Middle frontal gyrus (tissue), 1 donor: Measurements from ENCODE around the gene MYO18B.

Experiments
- DNase-seq: peaks from one replicate; pipeline ENCODE4 v3.0.0-alpha.2; 2015; ENCODE audit warnings: low spot score; ENCODE audit errors: extremely low spot score

The MYO18B gene

DNA sequence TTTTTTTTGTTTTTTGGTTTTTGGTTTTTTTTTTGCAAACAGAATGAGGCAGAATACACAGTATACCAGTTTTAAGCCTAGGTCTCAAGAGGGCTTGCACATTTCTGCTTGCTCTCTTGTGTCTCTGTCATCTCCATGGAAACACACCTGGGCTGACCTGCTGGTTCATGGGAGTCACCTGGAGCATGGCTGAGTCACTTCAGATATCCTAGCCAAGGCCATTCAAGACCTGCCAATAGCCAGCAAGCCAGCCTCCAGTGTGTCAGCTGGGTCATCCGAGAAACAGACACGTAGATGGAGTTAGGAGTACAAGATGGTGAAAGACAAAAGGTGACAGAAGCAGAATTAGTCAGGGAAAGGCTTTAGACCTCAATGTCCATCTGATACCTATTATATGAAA, 303.1 kb downstream of the MYO18B start:
- no peak for DNase-seq

- no peak for DNase-seq
Observed at GRCh38 chr22:26045860-26046259, 303.9 kb downstream of the MYO18B start.

GRCh38 chr22:26047516-26047915, 305.5 kb downstream of the MYO18B start:
- no peak for DNase-seq

GRCh38 chr22:26047920-26048319, 305.9 kb downstream of the MYO18B start:
- no peak for DNase-seq

GRCh38 chr22:26050079-26050478, 308.1 kb downstream of the MYO18B start:
- no peak for DNase-seq

DNA sequence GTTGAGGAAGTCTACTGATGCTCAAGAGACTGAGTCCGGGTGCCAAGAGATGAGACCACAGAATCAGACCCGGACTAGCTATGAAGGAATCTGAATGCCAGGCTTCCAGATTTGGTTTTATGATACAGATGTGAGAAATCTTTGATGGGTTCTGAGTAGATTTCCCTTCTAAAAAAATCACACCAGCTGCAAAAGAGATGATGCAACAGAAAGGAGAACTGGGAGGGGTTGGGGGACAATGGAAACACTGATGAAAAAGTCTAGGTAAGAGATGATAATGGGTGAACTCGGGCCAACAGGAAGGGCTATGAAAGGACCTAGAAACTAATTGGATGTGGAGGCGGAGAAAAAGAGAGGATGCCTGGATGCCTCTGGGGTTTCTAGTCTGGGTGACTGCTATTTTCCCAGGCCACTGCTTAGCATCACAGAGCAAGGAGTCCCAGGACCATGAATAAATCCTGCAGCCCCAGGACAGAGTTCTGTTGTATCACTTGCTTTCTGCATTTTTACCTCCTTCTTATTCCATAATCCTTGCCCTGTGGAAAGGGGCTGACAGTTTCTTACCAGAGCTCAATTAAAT, 311.8 kb downstream of the MYO18B start:
- no peak for DNase-seq

DNA sequence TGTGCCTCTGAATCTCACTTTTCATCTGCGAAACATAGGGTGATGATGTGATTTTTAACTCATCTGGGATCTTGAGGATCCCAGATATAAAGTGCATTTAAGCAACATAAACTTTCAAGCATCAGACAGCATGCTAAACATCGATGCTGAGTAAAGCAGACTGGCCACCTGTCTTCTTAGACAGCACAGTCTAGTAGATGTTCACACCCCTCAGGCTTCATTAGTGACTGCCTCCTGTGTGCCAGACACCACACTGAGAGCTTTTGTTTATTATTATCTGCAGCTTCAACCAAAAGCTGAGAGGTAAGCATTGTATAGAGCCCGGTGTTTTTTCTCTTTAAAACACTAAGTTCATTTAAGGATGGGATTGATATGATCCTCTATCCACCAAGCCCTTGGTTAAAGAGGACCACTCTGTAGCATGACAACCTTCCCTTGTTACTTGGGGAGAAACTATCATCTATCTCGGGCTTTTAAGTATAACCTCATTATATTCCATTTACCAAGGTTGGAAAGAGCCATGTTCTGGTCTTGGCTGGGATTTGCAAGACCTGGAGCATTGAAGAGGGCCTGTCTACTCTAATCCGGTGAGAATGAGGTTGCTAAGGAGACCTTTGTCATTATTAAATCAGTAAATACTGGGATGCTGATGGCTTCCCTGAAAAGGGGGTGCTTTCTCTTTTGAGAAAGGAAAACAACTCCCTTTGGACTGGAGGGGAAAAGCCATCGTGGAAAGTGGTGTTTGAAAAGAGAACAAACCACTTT, 313.0 kb downstream of the MYO18B start:
- no peak for DNase-seq

GRCh38 chr22:26055693-26056092, 313.7 kb downstream of the MYO18B start:
- DNase-seq: no peak

DNA sequence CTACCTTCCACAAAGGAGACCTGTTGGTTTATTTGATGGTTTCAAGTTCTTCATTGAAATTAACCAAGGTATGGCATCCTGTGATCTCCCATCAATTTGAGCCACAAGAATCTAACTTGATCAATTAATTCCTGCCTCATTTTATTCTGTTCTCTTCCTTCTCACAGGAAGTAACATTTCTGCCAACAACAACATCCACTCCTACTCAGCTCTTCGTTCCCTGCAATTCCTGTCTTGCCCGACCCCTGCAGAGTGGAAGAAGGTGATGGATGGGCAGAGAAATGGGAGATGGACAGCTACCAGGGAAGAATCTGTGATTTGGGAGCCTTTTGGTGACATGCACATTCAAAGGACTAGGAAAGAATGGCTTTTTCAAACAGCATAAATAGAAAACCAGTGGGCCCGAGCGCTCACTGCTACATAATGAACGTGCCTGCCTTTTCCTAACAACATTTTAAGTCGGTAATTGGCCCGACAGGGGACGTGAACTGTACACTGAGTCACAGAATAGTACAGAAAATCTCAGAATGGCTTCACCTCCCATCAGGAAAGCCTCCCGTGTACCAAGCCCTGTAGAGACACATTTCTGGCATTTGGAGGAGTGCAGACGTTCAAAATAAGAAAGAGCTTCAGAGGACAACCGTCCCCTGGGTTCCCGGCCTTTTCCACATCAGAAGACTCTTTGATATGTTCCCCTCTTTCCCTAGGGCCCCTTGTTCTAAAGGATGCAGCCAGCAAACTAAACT, 314.6 kb downstream of the MYO18B start:
- no peak for DNase-seq

DNA sequence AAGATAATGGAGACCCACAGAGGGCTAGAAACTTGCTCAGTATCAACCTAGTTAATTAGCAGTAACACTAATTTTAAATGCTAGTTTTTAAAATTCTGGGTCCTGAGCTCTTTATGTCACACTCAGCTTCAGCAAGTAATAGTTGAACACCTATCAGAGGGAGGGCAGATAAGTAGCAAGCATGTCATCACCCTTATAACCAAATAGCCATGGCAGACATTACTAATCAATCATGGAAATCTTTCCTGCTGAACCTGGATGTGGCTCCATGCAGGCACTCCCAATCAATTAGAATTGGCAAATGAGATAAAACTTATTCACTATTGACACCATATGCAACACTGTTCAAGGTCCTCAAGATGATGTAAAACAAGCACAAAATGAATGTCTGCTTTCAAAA, 315.7 kb downstream of the MYO18B start:
- DNase-seq: no peak

DNA sequence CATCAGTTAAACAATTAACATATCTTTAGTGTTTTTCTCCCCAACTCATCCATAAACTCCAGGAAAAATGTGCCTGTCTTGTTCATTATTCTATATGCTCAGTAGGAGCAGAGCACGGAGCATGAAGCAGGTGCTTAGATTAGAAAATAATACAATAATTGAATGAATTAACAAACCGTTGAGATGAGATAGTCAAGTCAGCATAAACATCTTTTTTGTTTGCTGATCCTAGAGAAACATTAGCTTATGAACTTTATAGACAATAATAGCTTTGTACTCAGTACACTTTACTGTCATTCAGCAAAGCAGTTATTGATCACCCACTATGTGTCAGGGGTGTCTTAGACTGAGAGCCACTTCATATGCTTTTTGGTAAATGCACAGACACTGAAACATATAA, 322.1 kb downstream of the MYO18B start:
- DNase-seq: no peak

- DNase-seq: no peak
Observed at GRCh38 chr22:26065847-26066246, 323.9 kb downstream of the MYO18B start.

DNA sequence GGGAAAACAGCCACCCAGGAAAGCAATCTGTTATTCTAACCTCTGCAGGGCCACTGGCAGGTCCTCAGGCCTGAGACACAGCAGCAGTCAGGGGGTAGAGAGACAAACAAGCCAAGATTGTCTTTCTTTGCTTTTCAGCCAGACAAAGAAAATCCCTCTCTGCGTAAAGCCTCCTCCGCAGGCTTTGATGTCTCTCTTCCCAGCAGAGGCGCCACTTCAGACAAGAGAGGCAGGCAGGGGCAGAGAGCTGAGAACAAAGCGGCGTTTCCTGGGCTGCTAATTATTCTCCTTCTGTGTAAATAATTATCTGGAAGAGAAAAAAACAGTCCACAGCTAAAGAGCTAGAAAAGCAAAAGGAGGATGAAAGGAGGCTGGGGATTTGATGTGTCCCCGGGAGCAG, 324.5 kb downstream of the MYO18B start:
- no peak for DNase-seq

DNA sequence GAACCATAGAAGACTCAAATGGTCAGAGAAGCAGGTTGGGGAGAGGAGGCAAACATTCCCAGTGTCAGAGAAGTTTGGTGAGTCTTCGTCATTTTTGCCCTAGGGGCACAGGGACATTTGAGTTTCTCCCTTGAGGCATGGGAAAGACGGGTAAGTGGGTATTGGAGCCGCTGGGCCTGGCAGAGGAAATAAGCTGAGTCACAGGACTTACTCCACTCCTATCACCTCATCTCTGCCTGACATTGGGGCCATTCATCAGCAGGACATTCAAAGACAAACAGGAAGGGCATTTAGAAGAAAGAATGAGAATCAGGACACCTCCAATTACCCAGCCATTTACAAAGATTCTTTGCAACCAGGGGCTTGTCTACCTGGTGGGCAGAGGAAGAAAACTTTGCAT, 326.6 kb downstream of the MYO18B start:
- no peak for DNase-seq

DNA sequence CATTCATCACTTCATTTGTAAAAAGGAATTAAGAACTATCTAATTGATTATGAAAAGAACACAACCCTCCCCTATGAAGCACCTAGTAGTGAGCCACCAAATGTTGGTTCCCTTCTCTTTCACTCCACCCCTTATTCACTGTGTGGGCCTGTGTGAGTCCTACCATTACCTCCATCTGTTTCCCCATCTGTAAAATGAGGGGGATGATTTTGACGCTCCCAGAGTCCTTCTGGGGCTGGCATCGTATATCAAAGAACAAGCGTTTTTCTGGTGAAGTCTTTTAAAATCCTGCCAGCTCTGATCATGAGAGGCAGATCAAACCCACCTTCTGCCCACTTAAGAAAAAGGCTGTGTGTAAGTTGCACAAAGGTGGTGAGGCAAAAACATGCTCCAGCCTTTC, 330.6 kb downstream of the MYO18B start:
- DNase-seq: peak; percentile 26

- DNase-seq: no peak
Observed at GRCh38 chr22:26075251-26075650, 333.3 kb downstream of the MYO18B start.

DNA sequence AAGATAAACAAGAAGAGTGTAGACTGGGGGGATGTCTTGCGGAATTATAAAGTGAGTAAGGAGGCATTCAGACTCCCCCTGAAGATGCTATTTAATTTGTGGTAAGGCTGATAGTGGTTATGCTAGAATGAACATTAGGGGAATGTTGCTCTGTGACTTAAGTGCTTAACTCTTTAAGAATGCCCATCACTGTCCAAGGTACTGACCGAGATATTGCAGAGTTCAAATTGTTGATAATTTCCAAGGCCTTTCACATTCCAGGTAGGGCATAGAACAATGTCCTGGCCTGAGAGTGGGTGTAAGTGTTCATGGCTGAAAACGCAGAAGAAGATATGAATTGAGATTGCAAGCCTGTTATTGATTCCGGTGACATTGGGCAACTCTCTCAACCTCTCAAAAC, 337.0 kb downstream of the MYO18B start:
- no peak for DNase-seq
